Loucy (cell line): ENCODE measurements around the gene DCUN1D3.

ENCODE experiments used
- H2AFZ ChIP-seq: fragments of 200-600 bp; sonication (generic); 2 replicates; pipeline ENCODE4 v1.6.0; 2016; ENCODE audit warnings: antibody characterized with exemption, mild to moderate bottlenecking, low read length, moderate library complexity
- H3F3A ChIP-seq: fragments of 200-600 bp; 2 replicates; pipeline ENCODE4 v1.6.0; 2016; ENCODE audit warnings: antibody characterized with exemption, low read depth, mild to moderate bottlenecking
- H3K27me3 ChIP-seq: fragments of 200-600 bp; sonication (generic); 2 replicates; pipeline ENCODE4 v1.6.1; 2014; ENCODE audit warnings: low read length, mild to moderate bottlenecking; ENCODE audit not compliant: insufficient read depth, poor library complexity, severe bottlenecking
- H3K36me3 ChIP-seq: fragments of 200-600 bp; sonication (generic); 2 replicates; pipeline ENCODE4 v1.6.1; 2016; ENCODE audit warnings: low read length; ENCODE audit not compliant: insufficient read depth
- H3K4me1 ChIP-seq: fragments of 200-600 bp; sonication (generic); 2 replicates; pipeline ENCODE4 v1.5.1; 2014; ENCODE audit warnings: low read length, mild to moderate bottlenecking; ENCODE audit not compliant: insufficient read depth, poor library complexity, severe bottlenecking
- H3K4me2 ChIP-seq: fragments of 200-600 bp; sonication (generic); 2 replicates; pipeline ENCODE4 v1.6.0; 2014; ENCODE audit warnings: antibody characterized with exemption, low read length, low read depth, mild to moderate bottlenecking; ENCODE audit not compliant: poor library complexity, severe bottlenecking
- H3K4me3 ChIP-seq: fragments of 200-600 bp; sonication (generic); 2 replicates; pipeline ENCODE4 v1.5.1; 2014; ENCODE audit warnings: low read length, mild to moderate bottlenecking, mixed read lengths; ENCODE audit not compliant: poor library complexity, severe bottlenecking
- H3K79me2 ChIP-seq: fragments of 200-600 bp; sonication (generic); 2 replicates; pipeline ENCODE4 v1.6.1; 2014; ENCODE audit warnings: low read length; ENCODE audit not compliant: insufficient read depth
- H3K9ac ChIP-seq: fragments of 200-600 bp; sonication (generic); 2 replicates; pipeline ENCODE4 v1.6.0; 2014; ENCODE audit warnings: mild to moderate bottlenecking, low read depth, low read length, moderate library complexity; ENCODE audit not compliant: poor library complexity, severe bottlenecking
- H3K9me2 ChIP-seq: fragments of 200-600 bp; sonication (generic); replicated peaks from 2 replicates; pipeline ENCODE4 v1.6.1; 2016; ENCODE audit warnings: low read depth, low read length, mixed read lengths
- H3K9me3 ChIP-seq: fragments of 200-600 bp; sonication (generic); 2 replicates; pipeline ENCODE4 v1.6.1; 2014; ENCODE audit warnings: mild to moderate bottlenecking, antibody characterized with exemption, low read length, low read depth; ENCODE audit not compliant: insufficient read depth
- H4K20me1 ChIP-seq: fragments of 200-600 bp; sonication (generic); 2 replicates; pipeline ENCODE4 v1.6.0; 2014; ENCODE audit warnings: antibody characterized with exemption, low read length, mild to moderate bottlenecking; ENCODE audit not compliant: insufficient read depth, poor library complexity, severe bottlenecking
- EZH2phosphoT487 ChIP-seq: fragments of 200-600 bp; IDR thresholded peaks from 2 replicates; pipeline ENCODE4 v1.6.1; 2018; ENCODE audit warnings: antibody characterized with exemption, mild to moderate bottlenecking, moderate library complexity, borderline replicate concordance
- TF ChIP-seq, protein P1 (sequence below): fragments of 200-600 bp; sonication (generic); conservative IDR thresholded peaks from 2 replicates; pipeline ENCODE4 v1.5.1; 2014; ENCODE audit warnings: mild to moderate bottlenecking, antibody characterized with exemption, low read length

The DCUN1D3 gene

DNA sequence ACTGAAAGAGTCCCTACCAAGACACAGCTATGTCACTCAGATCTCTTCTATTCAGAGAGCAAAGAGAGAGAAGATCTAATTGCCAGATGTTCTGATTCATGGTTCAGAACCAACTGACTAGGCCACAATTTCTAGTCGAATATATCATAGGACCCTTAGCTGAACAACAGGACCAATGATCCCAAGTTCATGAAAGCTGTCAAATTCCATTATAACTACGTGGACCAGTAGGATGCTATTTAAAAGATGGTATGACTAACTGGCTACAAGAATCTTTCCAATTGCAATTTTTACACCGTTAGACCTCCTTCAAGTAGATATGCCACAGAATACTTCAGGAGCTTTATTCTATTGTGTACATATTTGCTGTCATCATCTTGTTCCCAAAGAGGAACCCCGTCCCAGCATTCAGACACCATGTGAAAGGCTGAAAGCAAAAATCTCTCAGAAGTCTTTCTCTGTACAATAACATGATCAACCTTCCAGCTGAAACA is 26.0 kb downstream of the DCUN1D3 start:
- Histone ChIP-seq H3K9me3 (no peaks in the 10 kb centered on the region), H3K4me1 (peaks cover 60% of the 10 kb centered on the region), H3F3A (no peaks in the 10 kb centered on the region), H3K9ac (no peak overlapping the region), H3K9me2 (no peaks in the 10 kb centered on the region), H3K4me2 (peak overlapping the region; percentile 46), H3K79me2 (peaks cover 71% of the 10 kb centered on the region), H3K4me3 (no peak overlapping the region), H2AFZ (no peak overlapping the region), H3K36me3 (no peaks in the 10 kb centered on the region), H4K20me1 (no peaks in the 10 kb centered on the region), H3K27me3 (no peaks in the 10 kb centered on the region)
- TF ChIP-seq, protein P1, sequence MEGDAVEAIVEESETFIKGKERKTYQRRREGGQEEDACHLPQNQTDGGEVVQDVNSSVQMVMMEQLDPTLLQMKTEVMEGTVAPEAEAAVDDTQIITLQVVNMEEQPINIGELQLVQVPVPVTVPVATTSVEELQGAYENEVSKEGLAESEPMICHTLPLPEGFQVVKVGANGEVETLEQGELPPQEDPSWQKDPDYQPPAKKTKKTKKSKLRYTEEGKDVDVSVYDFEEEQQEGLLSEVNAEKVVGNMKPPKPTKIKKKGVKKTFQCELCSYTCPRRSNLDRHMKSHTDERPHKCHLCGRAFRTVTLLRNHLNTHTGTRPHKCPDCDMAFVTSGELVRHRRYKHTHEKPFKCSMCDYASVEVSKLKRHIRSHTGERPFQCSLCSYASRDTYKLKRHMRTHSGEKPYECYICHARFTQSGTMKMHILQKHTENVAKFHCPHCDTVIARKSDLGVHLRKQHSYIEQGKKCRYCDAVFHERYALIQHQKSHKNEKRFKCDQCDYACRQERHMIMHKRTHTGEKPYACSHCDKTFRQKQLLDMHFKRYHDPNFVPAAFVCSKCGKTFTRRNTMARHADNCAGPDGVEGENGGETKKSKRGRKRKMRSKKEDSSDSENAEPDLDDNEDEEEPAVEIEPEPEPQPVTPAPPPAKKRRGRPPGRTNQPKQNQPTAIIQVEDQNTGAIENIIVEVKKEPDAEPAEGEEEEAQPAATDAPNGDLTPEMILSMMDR, result no peak
- TF ChIP-seq EZH2phosphoT487, result no peak

DNA sequence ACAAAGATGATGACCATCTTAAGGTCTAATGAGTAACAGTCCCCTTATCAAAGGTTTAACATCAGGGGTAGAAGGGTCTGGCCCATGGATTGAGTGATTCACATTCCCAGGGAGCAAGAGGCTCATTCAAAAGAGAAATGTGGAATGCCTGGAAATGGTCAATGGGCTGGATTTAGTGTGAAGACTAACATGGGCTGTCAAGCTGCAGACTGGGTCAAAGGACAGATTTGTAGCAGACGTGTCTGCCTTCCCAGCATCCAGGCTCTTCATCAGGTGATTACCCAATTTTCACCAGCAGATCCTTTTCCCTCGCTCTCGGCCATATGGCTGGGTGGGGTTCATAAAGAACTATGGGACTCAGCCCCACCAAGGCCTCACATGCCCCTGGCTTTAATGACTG is 26.8 kb downstream of the DCUN1D3 start:
- Histone ChIP-seq H3K4me1 (peaks cover 54% of the 10 kb centered on the region), H3K4me2 (no peak overlapping the region), H3K79me2 (peaks cover 71% of the 10 kb centered on the region), H3K27me3 (no peaks in the 10 kb centered on the region), H3F3A (no peaks in the 10 kb centered on the region), H4K20me1 (no peaks in the 10 kb centered on the region), H3K9me2 (no peaks in the 10 kb centered on the region), H3K9ac (no peak overlapping the region), H3K4me3 (no peak overlapping the region), H2AFZ (no peak overlapping the region), H3K36me3 (no peaks in the 10 kb centered on the region), H3K9me3 (no peaks in the 10 kb centered on the region)
- no peak for TF ChIP-seq EZH2phosphoT487
- TF ChIP-seq, protein P1, result no peak

DNA sequence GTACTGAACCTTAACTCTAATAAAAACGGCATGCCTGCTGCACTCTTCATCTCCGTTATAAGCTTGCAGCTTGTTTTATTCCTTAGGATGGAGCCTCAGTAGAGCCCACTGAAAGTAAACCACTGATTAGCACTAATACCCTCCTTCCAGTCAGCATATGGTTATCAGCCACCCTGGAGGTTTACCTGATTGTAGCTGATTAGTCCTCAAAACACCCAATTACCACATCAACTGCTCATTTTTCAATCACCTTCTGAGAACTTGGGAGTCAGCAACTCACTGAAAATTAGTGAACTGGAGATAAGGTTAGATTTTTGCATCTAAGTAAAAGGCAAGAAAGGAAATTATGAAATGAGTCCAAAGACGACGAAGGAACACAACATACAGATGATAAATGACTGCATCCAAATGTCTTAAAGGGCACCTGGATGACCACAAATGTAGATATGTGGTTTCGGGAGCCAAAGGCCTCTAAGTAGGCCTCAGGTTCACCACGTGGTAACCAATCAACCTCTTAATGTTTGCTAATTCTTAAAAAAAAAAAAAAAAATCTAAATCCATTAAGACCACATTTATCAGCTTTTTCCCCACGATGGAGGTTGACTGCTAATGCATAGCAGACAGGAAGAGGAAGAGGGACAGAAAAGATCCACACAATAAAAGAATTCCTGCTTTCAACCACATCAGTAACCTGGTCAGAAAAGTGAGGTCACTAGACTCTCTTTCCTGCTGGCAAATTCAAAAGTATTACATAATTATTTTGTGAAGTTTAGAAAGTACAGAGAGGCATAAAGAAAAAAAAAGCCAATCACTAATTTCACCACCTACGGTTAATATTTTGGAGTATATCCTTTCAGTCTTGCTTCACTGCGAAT is 28.0 kb downstream of the DCUN1D3 start:
- Histone ChIP-seq H4K20me1 (no peaks in the 10 kb centered on the region), H3K9me3 (no peaks in the 10 kb centered on the region), H3K36me3 (no peaks in the 10 kb centered on the region), H2AFZ (no peak overlapping the region), H3K27me3 (no peaks in the 10 kb centered on the region), H3K4me3 (no peak overlapping the region), H3K9me2 (no peaks in the 10 kb centered on the region), H3K9ac (peak overlapping the region; percentile 12), H3K4me2 (peak overlapping the region; percentile 28), H3K4me1 (peaks cover 54% of the 10 kb centered on the region), H3K79me2 (peaks cover 71% of the 10 kb centered on the region), H3F3A (no peaks in the 10 kb centered on the region)
- TF ChIP-seq EZH2phosphoT487, result no peak
- TF ChIP-seq, protein P1, result no peak
